ENCODE data around the gene MYO1D. TPM values are rescaled to one million over a fixed set of nuclear protein-coding genes. Genes with fewer than 3 reads are reported as not detected.

The MYO1D gene
- total RNA-seq, 1 experiment from 2014 or later, result 23.5 TPM

DNA sequence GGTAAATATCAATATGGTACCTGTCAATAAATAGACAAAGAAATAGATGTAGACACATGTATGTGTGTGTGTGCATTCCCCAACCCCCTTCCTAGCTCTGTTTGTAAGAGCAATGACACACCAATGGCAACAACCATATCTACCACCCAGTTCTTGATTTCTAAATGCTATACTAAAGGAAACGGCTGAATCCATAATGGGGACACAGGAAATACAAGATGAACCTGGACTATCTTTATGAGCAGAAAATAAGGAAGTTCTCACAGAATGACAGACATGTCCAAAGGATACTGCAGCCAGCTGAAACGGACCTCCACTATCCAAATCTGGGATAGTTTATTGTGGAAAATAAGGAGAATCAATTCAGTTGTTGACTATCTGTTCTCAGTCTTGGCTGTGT lies 75.3 kb downstream of the MYO1D start:
- H2AFZ ChIP-seq (ENCODE audit: low read length), result no peak overlapping the region
- no peak overlapping the region for H3K27ac ChIP-seq (ENCODE audit: low read length)
- H3K4me1 ChIP-seq (ENCODE audit: insufficient read depth, low read length), result peaks cover 27% of the 10 kb centered on the region
- H3K9ac ChIP-seq (ENCODE audit: low read length), result no peak overlapping the region
- ATAC-seq, result no peak
- no peaks in the 10 kb centered on the region for H3K9me3 ChIP-seq (ENCODE audit: low read length)
- BruUV-seq (replicated peaks), result no TSS peak
- ChIA-PET POLR2A (ENCODE audit: unreplicated experiment) (no interaction called here), CTCF (no interaction called here)
- no peak overlapping the region for H3K4me3 ChIP-seq (ENCODE audit: low read length)
- no peaks in the 10 kb centered on the region for H3K9me2 ChIP-seq (replicated peaks; ENCODE audit: low read length)
- no peaks in the 10 kb centered on the region for H3K27me3 ChIP-seq (ENCODE audit: low read length)
- H3K36me3 ChIP-seq (ENCODE audit: low read depth, low read length), result no peaks in the 10 kb centered on the region
- H3K79me2 ChIP-seq (ENCODE audit: low read length), result no peaks in the 10 kb centered on the region
- no peak for DNase-seq
- H3K4me2 ChIP-seq (ENCODE audit: low read length), result no peak overlapping the region
- no peaks in the 10 kb centered on the region for H4K20me1 ChIP-seq (ENCODE audit: low read length)
- intact Hi-C loops (cut with micrococcal nuclease), result no loop called here
- TF ChIP-seq EZH2 (IDR thresholded peaks at IDR 0.05; ENCODE audit: low read length, unreplicated experiment) (no peak), EZH2phosphoT487 (IDR thresholded peaks at IDR 0.05; ENCODE audit: borderline replicate concordance, low read length) (no peak)
- TF ChIP-seq, protein P1, sequence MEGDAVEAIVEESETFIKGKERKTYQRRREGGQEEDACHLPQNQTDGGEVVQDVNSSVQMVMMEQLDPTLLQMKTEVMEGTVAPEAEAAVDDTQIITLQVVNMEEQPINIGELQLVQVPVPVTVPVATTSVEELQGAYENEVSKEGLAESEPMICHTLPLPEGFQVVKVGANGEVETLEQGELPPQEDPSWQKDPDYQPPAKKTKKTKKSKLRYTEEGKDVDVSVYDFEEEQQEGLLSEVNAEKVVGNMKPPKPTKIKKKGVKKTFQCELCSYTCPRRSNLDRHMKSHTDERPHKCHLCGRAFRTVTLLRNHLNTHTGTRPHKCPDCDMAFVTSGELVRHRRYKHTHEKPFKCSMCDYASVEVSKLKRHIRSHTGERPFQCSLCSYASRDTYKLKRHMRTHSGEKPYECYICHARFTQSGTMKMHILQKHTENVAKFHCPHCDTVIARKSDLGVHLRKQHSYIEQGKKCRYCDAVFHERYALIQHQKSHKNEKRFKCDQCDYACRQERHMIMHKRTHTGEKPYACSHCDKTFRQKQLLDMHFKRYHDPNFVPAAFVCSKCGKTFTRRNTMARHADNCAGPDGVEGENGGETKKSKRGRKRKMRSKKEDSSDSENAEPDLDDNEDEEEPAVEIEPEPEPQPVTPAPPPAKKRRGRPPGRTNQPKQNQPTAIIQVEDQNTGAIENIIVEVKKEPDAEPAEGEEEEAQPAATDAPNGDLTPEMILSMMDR (conservative IDR thresholded peaks at IDR 0.05; ENCODE audit: low read depth, low read length), result no peak
- no peaks in the 10 kb centered on the region for H3F3A ChIP-seq (ENCODE audit: low read length, unreplicated experiment)

DNA sequence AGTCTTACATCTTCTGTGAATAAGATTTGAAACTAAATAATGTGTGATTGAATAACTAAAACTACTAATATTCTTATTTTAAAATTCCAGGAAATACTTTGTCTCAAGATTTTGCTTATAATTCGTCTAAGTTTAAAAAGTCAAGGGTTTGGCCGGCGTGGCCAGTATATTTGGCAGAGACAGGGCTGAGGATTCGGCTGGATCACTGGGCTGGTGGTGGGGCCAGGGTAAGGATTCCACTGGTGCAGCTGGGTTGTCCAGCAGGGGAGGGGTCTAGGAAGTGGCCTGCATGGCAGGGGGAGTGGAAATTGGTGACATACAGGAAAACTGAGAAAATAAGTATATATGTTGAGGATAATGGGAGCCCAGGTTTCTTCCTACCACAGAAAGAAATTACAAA lies 75.7 kb downstream of the MYO1D start:
- H3K36me3 ChIP-seq (ENCODE audit: low read depth, low read length), result no peaks in the 10 kb centered on the region
- BruUV-seq (replicated peaks), result no TSS peak
- no peaks in the 10 kb centered on the region for H3K9me3 ChIP-seq (ENCODE audit: low read length)
- peaks cover 23% of the 10 kb centered on the region for H3K4me1 ChIP-seq (ENCODE audit: insufficient read depth, low read length)
- no peaks in the 10 kb centered on the region for H3K79me2 ChIP-seq (ENCODE audit: low read length)
- no peak overlapping the region for H3K27ac ChIP-seq (ENCODE audit: low read length)
- no peak overlapping the region for H3K4me2 ChIP-seq (ENCODE audit: low read length)
- TF ChIP-seq, protein P1 (conservative IDR thresholded peaks at IDR 0.05; ENCODE audit: low read depth, low read length), result no peak
- TF ChIP-seq EZH2phosphoT487 (IDR thresholded peaks at IDR 0.05; ENCODE audit: borderline replicate concordance, low read length), result no peak
- TF ChIP-seq EZH2 (IDR thresholded peaks at IDR 0.05; ENCODE audit: low read length, unreplicated experiment), result no peak
- POLR2A ChIA-PET (ENCODE audit: unreplicated experiment), result no interaction called here
- DNase-seq (no peak), ATAC-seq (no peak)
- intact Hi-C loops (cut with micrococcal nuclease), result no loop called here
- no peak overlapping the region for H3K9ac ChIP-seq (ENCODE audit: low read length)
- H3K4me3 ChIP-seq (ENCODE audit: low read length), result no peak overlapping the region
- H2AFZ ChIP-seq (ENCODE audit: low read length), result no peak overlapping the region
- CTCF ChIA-PET, result no interaction called here
- no peaks in the 10 kb centered on the region for H4K20me1 ChIP-seq (ENCODE audit: low read length)
- H3K9me2 ChIP-seq (replicated peaks; ENCODE audit: low read length), result no peaks in the 10 kb centered on the region
- no peaks in the 10 kb centered on the region for H3K27me3 ChIP-seq (ENCODE audit: low read length)
- no peaks in the 10 kb centered on the region for H3F3A ChIP-seq (ENCODE audit: low read length, unreplicated experiment)

DNA sequence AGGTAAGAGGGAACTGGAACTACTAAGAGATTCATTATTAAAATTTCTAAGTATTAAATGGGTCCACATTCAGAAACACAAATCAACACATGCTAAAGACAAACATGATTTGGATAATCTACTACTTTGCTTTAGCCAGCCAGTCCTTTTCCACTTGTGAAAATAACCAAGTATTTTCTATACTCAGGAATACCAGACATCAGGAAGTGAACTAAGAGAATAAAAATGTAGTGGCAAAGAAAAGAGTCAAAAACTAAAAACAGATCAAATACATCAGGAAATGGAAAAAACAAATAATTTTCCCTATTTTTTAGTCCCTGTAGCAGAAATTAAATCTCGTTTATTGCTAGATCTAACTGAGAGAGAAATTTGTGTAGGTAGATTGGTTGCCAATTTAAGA lies 78.0 kb downstream of the MYO1D start:
- no TSS peak for BruUV-seq (replicated peaks)
- ATAC-seq (no peak), DNase-seq (no peak)
- H3K9me3 ChIP-seq (ENCODE audit: low read length), result no peaks in the 10 kb centered on the region
- TF ChIP-seq, protein P1 (conservative IDR thresholded peaks at IDR 0.05; ENCODE audit: low read depth, low read length), result no peak
- TF ChIP-seq EZH2 (IDR thresholded peaks at IDR 0.05; ENCODE audit: low read length, unreplicated experiment) (no peak), EZH2phosphoT487 (IDR thresholded peaks at IDR 0.05; ENCODE audit: borderline replicate concordance, low read length) (no peak)
- H3K9me2 ChIP-seq (replicated peaks; ENCODE audit: low read length), result no peaks in the 10 kb centered on the region
- ChIA-PET POLR2A (ENCODE audit: unreplicated experiment) (no interaction called here), CTCF (interaction anchor here (1.0 kb wide), 1 partner anchor 111 kb away, joined by 3 read pairs; no protein-coding TSS in a partner anchor)
- H3K4me3 ChIP-seq (ENCODE audit: low read length), result no peak overlapping the region
- no peaks in the 10 kb centered on the region for H3K27me3 ChIP-seq (ENCODE audit: low read length)
- no peak overlapping the region for H3K27ac ChIP-seq (ENCODE audit: low read length)
- H2AFZ ChIP-seq (ENCODE audit: low read length), result no peak overlapping the region
- H4K20me1 ChIP-seq (ENCODE audit: low read length), result no peaks in the 10 kb centered on the region
- H3F3A ChIP-seq (ENCODE audit: low read length, unreplicated experiment), result no peaks in the 10 kb centered on the region
- no peaks in the 10 kb centered on the region for H3K36me3 ChIP-seq (ENCODE audit: low read depth, low read length)
- intact Hi-C loops (cut with micrococcal nuclease), result no loop called here
- H3K79me2 ChIP-seq (ENCODE audit: low read length), result no peaks in the 10 kb centered on the region
- no peak overlapping the region for H3K9ac ChIP-seq (ENCODE audit: low read length)
- H3K4me2 ChIP-seq (ENCODE audit: low read length), result no peak overlapping the region
- H3K4me1 ChIP-seq (ENCODE audit: insufficient read depth, low read length), result 0 out of 2 replicates have a peak, but pooled peaks cover under 1% of the 10 kb centered on the region
